Gastrocnemius medialis (tissue), 4 donors: Measurements from ENCODE around the gene WNK2.

Source experiments
- POLR2A ChIP-seq, 2 donors: fragments of 450-650 bp; IDR thresholded peaks; one replicate each; pipeline ENCODE4 v1.6.1; 2017; ENCODE audit warnings: antibody characterized with exemption in 2 of 2, mild to moderate bottlenecking in 2 of 2, moderate library complexity in 2 of 2
- TF ChIP-seq, protein P1 (sequence below), 5 experiments: fragments of 450-650 bp in 3 of 5; fragments of 200-600 bp in 2 of 5; sonication (generic) in 2 of 5; IDR thresholded peaks in 4 of 5; conservative IDR thresholded peaks in 1 of 5; 1 replicate in 4 of 5; 2 replicates in 1 of 5; pipeline ENCODE4 v1.5.1; 2016 to 2019; ENCODE audit warnings: antibody characterized with exemption in 5 of 5, mild to moderate bottlenecking in 3 of 5, moderate library complexity in 3 of 5

DNA sequence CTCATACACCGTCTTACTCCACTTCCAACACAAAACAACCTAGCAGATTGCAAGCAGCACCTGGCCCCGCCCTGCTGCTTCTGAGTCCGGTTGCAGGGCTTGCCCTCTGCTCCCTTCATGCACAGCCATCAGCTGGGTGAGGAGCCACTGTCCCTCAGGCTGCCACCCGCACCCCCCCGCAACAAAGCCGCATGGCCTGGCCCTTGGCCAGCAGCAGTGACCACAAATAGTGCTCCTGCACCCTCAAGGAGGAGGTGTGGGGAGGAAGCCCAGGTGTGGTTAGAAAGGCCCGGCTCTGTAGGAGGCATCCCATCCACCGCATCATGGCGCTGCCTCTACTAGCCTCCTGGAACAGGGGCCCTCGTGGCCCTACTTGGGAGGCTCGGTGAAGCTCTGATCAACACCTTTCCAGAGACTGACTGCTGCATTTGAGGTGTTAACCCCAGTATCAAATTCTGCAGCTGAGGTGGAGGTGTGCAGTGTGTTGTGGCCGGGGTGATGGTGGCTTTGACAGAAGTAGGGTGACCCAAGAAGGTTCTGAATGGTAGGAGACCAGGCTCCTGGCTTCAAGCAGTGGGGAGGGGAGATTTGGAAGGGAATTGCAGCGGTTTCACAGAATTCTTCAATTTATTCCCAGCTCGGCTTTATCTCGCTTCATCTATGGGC, 52.7 kb downstream of the WNK2 start:
- no peak for TF ChIP-seq POLR2A (IDR thresholded peaks at IDR 0.05)
- TF ChIP-seq, protein P1, sequence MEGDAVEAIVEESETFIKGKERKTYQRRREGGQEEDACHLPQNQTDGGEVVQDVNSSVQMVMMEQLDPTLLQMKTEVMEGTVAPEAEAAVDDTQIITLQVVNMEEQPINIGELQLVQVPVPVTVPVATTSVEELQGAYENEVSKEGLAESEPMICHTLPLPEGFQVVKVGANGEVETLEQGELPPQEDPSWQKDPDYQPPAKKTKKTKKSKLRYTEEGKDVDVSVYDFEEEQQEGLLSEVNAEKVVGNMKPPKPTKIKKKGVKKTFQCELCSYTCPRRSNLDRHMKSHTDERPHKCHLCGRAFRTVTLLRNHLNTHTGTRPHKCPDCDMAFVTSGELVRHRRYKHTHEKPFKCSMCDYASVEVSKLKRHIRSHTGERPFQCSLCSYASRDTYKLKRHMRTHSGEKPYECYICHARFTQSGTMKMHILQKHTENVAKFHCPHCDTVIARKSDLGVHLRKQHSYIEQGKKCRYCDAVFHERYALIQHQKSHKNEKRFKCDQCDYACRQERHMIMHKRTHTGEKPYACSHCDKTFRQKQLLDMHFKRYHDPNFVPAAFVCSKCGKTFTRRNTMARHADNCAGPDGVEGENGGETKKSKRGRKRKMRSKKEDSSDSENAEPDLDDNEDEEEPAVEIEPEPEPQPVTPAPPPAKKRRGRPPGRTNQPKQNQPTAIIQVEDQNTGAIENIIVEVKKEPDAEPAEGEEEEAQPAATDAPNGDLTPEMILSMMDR (IDR thresholded peaks at IDR 0.05 in 4 of 5, conservative IDR thresholded peaks at IDR 0.05 in 1 of 5): no peak
